ENCODE data around the gene NT5DC4. TPM values are rescaled to one million over a fixed set of nuclear protein-coding genes. Genes with fewer than 3 reads are reported as not detected.

The NT5DC4 gene
- total and polyA plus RNA-seq, 2 of the 8 experiments (the other 6 are each of a cell fraction or from before 2014, with no cell fraction given): not detected

DNA sequence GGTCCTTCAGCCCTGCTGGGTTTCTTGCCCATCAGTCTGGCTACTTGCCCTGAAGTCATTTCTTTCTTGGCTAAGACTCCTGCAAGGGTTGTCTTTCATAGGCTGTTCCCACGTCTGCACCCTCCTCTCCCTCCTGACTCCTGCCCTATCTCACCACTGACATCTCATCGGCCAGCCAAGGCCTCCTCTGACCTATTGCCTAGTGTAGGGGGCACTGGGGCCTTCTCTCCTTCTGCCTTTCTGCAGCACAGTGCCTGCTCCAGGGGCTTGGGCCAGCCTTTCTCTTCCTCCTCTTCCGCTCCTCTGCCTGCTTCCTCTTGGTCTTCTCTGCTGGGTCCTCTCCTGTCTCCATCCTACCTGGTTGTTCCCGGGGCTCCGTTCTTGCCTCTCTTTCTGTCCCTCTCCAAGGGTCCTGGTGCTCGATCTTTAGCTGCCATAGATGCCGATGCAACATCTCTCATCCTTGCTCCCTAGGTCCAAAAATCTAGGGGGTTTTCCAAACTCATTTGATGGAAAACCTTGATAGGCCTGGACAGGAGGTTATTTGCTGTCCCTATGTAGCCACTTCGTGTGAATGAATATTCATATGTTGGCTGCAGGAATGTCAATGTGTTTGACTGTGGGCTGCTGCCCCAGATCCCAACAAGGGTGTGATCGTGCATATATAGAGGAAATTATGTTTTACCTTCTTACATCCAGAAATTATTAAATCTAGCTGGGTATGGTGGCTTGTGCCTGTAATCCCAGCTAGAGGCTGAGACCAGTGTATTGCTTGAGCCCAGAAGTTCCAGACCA, 9.7 kb upstream of the NT5DC4 start:
- ChIA-PET POLR2A (ENCODE audit: partially characterized antibody) (no interaction called here), CTCF (ENCODE audit: partially characterized antibody) (interaction anchor here (0.6 to 4.8 kb wide), 6 partner anchors 10 to 231 kb away, joined by 3 to 29 read pairs (median 4); no protein-coding TSS in a partner anchor)
- Histone ChIP-seq H3K4ac (replicated peaks; ENCODE audit: insufficient read length, low read depth, low read length) (no peak overlapping the region), H2BK12ac (ENCODE audit: low read depth, low read length) (no peak overlapping the region), H4K5ac (ENCODE audit: insufficient read length, low read depth, low read length) (no peak overlapping the region), H3K23ac (ENCODE audit: insufficient read length) (no peak overlapping the region), H3K79me2 (ENCODE audit: control insufficient read depth in 1 of 2, insufficient read depth in 2 of 2, low read length in 2 of 2) (no peaks in the 10 kb centered on the region), H3K36me3 (ENCODE audit: control insufficient read depth in 2 of 4, insufficient read depth in 4 of 4, low read length in 3 of 4) (no peaks in the 10 kb centered on the region), H2BK15ac (ENCODE audit: low read length) (no peak overlapping the region), H4K91ac (replicated peaks; ENCODE audit: insufficient read length, low read length) (no peak overlapping the region), H4K20me1 (replicated peaks in 1 of 2; ENCODE audit: control insufficient read depth in 1 of 2, insufficient read depth in 2 of 2, low read length in 2 of 2) (no peaks in the 10 kb centered on the region), H3K79me1 (ENCODE audit: low read depth, low read length) (no peaks in the 10 kb centered on the region), H4K8ac (ENCODE audit: extremely low read depth, insufficient read depth, low read length) (no peak overlapping the region), H2BK5ac (ENCODE audit: low read depth, low read length) (no peak overlapping the region), H2BK20ac (ENCODE audit: low read length) (no peak overlapping the region), H3K4me3 (ENCODE audit: extremely low read depth in 1 of 4, insufficient read depth in 2 of 4, low read depth in 3 of 4, low read length in 4 of 4) (no peak overlapping the region), H3K18ac (ENCODE audit: extremely low read depth, low read length) (no peak overlapping the region; the same call in 1 of the 2 replicates), H3K4me2 (ENCODE audit: insufficient read depth in 1 of 2, low read depth in 2 of 2, low read length in 2 of 2) (no peak overlapping the region), H2AFZ (ENCODE audit: low read length) (no peak overlapping the region), H3K14ac (ENCODE audit: insufficient read length) (no peak overlapping the region), H3K27ac (ENCODE audit: low read depth, low read length) (no peak overlapping the region), H3K9ac (replicated peaks in 1 of 4; ENCODE audit: extremely low read depth in 1 of 4, low read depth in 3 of 4, low read length in 3 of 4) (no peak overlapping the region), H3K23me2 (ENCODE audit: low read depth, low read length) (no peaks in the 10 kb centered on the region), H2AK5ac (ENCODE audit: low read depth, low read length) (no peak overlapping the region), H2BK120ac (replicated peaks; ENCODE audit: low read depth, low read length) (no peak overlapping the region), H3K27me3 (replicated peaks in 1 of 4; ENCODE audit: control insufficient read depth in 3 of 4, extremely low read depth in 1 of 4, insufficient read depth in 3 of 4, low read length in 3 of 4) (no peaks in the 10 kb centered on the region), H3K4me1 (replicated peaks in 1 of 4; ENCODE audit: control insufficient read depth in 3 of 4, insufficient read depth in 4 of 4, low read length in 3 of 4) (no peaks in the 10 kb centered on the region; a peak in 1 of 7 replicates), H3K9me3 (ENCODE audit: insufficient read depth in 2 of 2, low read depth in 1 of 2, low read length in 1 of 2) (no peaks in the 10 kb centered on the region), H3K56ac (replicated peaks; ENCODE audit: insufficient read length, low read depth, low read length) (no peak overlapping the region)
- peak in 1 of 2 experiments; percentile 29 for DNase-seq (ENCODE audit: low read depth in 1 of 2, low spot score in 2 of 2)
- 87% methylated on average over 9 of the region's 9 CpGs; no CpG with 5 or more reads in 1 of the 2 experiments for WGBS, 2 experiments (ENCODE audit: extremely low coverage in 1 of 2, insufficient coverage in 1 of 2, insufficient read length in 1 of 2, insufficient replicate concordance in 2 of 2, low coverage in 1 of 2, low lambda C conversion rate in 2 of 2, missing lambda C conversion rate in 1 of 2)
- FAIRE-seq: no peak
- TF ChIP-seq GABPA (IDR thresholded peaks at IDR 0.05; ENCODE audit: borderline replicate concordance, insufficient read depth, low read length) (no peak), SAP30 (IDR thresholded peaks at IDR 0.05; ENCODE audit: insufficient read depth, insufficient replicate concordance, low read length) (no peak), TAF7 (optimal IDR thresholded peaks at IDR 0.05; ENCODE audit: borderline replicate concordance, low read depth, low read length) (no peak), SP2 (IDR thresholded peaks at IDR 0.05; ENCODE audit: low read length) (no peak), HDAC6 (IDR thresholded peaks at IDR 0.05; ENCODE audit: low read depth, low read length) (no peak), TEAD4 (IDR thresholded peaks at IDR 0.05; ENCODE audit: low read depth, low read length) (no peak), RNF2 (IDR thresholded peaks at IDR 0.05; ENCODE audit: borderline replicate concordance, low read depth, low read length, missing control alignments, poor library complexity, severe bottlenecking) (no peak), RBBP5 (IDR thresholded peaks at IDR 0.05; ENCODE audit: borderline replicate concordance, low read depth, low read length) (no peak)
- TF ChIP-seq, protein P1, sequence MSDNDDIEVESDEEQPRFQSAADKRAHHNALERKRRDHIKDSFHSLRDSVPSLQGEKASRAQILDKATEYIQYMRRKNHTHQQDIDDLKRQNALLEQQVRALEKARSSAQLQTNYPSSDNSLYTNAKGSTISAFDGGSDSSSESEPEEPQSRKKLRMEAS (IDR thresholded peaks at IDR 0.05): no peak
- TF ChIP-seq, protein P2, sequence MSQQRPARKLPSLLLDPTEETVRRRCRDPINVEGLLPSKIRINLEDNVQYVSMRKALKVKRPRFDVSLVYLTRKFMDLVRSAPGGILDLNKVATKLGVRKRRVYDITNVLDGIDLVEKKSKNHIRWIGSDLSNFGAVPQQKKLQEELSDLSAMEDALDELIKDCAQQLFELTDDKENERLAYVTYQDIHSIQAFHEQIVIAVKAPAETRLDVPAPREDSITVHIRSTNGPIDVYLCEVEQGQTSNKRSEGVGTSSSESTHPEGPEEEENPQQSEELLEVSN (IDR thresholded peaks at IDR 0.05): no peak

All from H1 (cell line).